KMS-11 (cell line): ENCODE results near the gene KRTAP10-6.
"Not testable (repeated sequence)": the region's sequence is repeated elsewhere in the genome, so short reads cannot be mapped to it uniquely, and the experiment has no call there.

Experiments
- H2AFZ ChIP-seq: fragments of 200-600 bp; sonication (generic); 2 replicates; pipeline ENCODE4 v1.6.1; 2016; ENCODE audit warnings: antibody characterized with exemption, mixed run types, low read depth
- H3K27ac ChIP-seq: fragments of 200-600 bp; sonication (generic); 2 replicates; pipeline ENCODE4 v1.6.1; 2016; ENCODE audit warnings: mild to moderate bottlenecking, mixed run types
- H3K27me3 ChIP-seq: fragments of 200-600 bp; sonication (generic); 2 replicates; pipeline ENCODE4 v1.6.1; 2017; ENCODE audit warnings: mild to moderate bottlenecking, low read depth, mixed run types, moderate library complexity; ENCODE audit not compliant: insufficient read depth
- H3K36me3 ChIP-seq: fragments of 200-600 bp; sonication (generic); 2 replicates; pipeline ENCODE4 v1.6.1; 2017; ENCODE audit warnings: mild to moderate bottlenecking, mixed run types; ENCODE audit not compliant: insufficient read depth
- H3K4me1 ChIP-seq: fragments of 200-600 bp; sonication (generic); 2 replicates; pipeline ENCODE4 v1.6.1; 2016; ENCODE audit warnings: mild to moderate bottlenecking, low read depth, mixed run types; ENCODE audit not compliant: poor library complexity, severe bottlenecking
- H3K4me2 ChIP-seq: fragments of 200-600 bp; sonication (generic); 2 replicates; pipeline ENCODE4 v1.7.0; 2016; ENCODE audit warnings: mild to moderate bottlenecking, mixed run types
- H3K4me3 ChIP-seq: fragments of 200-600 bp; sonication (generic); IDR thresholded peaks from 2 replicates; pipeline ENCODE4 v1.6.1; 2017; ENCODE audit warnings: low read depth, low read length, mixed read lengths; ENCODE audit not compliant: insufficient read depth
- H3K79me2 ChIP-seq: fragments of 200-600 bp; sonication (generic); 2 replicates; pipeline ENCODE4 v1.6.1; 2016; ENCODE audit warnings: low read depth, mixed run types; ENCODE audit not compliant: insufficient read depth
- H3K9ac ChIP-seq: fragments of 200-600 bp; sonication (generic); 2 replicates; pipeline ENCODE4 v1.6.1; 2016; ENCODE audit warnings: mild to moderate bottlenecking, mixed run types
- H4K20me1 ChIP-seq: fragments of 200-600 bp; sonication (generic); 2 replicates; pipeline ENCODE4 v1.6.1; 2016; ENCODE audit warnings: mild to moderate bottlenecking, mixed run types; ENCODE audit not compliant: insufficient read depth
- CTCF ChIP-seq: fragments of 200-600 bp; sonication (generic); conservative IDR thresholded peaks from 2 replicates; pipeline ENCODE4 v1.6.1; 2017; ENCODE audit warnings: low read depth, mild to moderate bottlenecking, antibody characterized with exemption, low read length, moderate library complexity, mixed read lengths

KRTAP10-6 gene

GRCh38 chr21:44575307-44576024 lies 16.8 kb downstream of the KRTAP10-6 start:
- H3K27ac ChIP-seq: no peak overlapping the region
- no peak overlapping the region for H2AFZ ChIP-seq
- H3K79me2 ChIP-seq: no peaks in the 10 kb centered on the region
- H4K20me1 ChIP-seq: no peaks in the 10 kb centered on the region
- no peaks in the 10 kb centered on the region for H3K4me1 ChIP-seq
- no peak overlapping the region for H3K9ac ChIP-seq
- H3K36me3 ChIP-seq: no peaks in the 10 kb centered on the region
- H3K4me3 ChIP-seq: no peak overlapping the region
- peaks cover 50% of the 10 kb centered on the region for H3K27me3 ChIP-seq
- H3K4me2 ChIP-seq: no peak overlapping the region
- TF ChIP-seq CTCF: no peak

- Histone ChIP-seq H3K27ac (no peak overlapping the region), H3K36me3 (no peaks in the 10 kb centered on the region), H2AFZ (no peak overlapping the region), H4K20me1 (no peaks in the 10 kb centered on the region), H3K4me2 (no peak overlapping the region), H3K9ac (no peak overlapping the region), H3K27me3 (peaks cover 56% of the 10 kb centered on the region), H3K4me3 (no peak overlapping the region), H3K79me2 (no peaks in the 10 kb centered on the region), H3K4me1 (no peaks in the 10 kb centered on the region)
- no peak for TF ChIP-seq CTCF
Measured at GRCh38 chr21:44574457-44575306, 17.6 kb downstream of the KRTAP10-6 start.

GRCh38 chr21:44573630-44574456 lies 18.5 kb downstream of the KRTAP10-6 start, which contains the start of gene KRTAP10-4:
KRTAP10-4 (plus strand) TSS chr21:44573729; CDS start chr21:44573759, 30 bp downstream.
- H3K9ac ChIP-seq, H3K79me2 ChIP-seq, H2AFZ ChIP-seq, H3K4me3 ChIP-seq, H4K20me1 ChIP-seq, H3K36me3 ChIP-seq, H3K4me2 ChIP-seq, H3K27ac ChIP-seq, H3K4me1 ChIP-seq: not testable (repeated sequence)
- H3K27me3 ChIP-seq: peaks cover 56% of the 10 kb centered on the region

GRCh38 chr21:44572959-44573583 lies 19.2 kb downstream of the KRTAP10-6 start:
- Histone ChIP-seq H3K79me2 (no peaks in the 10 kb centered on the region), H2AFZ (no peak overlapping the region), H3K27ac (no peak overlapping the region), H3K4me2 (no peak overlapping the region), H3K4me1 (no peaks in the 10 kb centered on the region), H3K27me3 (peaks cover 53% of the 10 kb centered on the region), H4K20me1 (no peaks in the 10 kb centered on the region), H3K4me3 (no peak overlapping the region), H3K36me3 (no peaks in the 10 kb centered on the region), H3K9ac (no peak overlapping the region)
- TF ChIP-seq CTCF: no peak
